ENCODE data around the gene CUL3.

- no peak for TF ChIP-seq CTCF (IDR thresholded peaks at IDR 0.05; ENCODE audit: low read depth, low read length)
- TF ChIP-seq EZH2phosphoT487 (IDR thresholded peaks at IDR 0.05; ENCODE audit: low read depth) = no peak
Observed at GRCh38 chr2:224563537-224563936, 21.6 kb downstream of the CUL3 start.
